CD1c-positive myeloid dendritic cell (primary cell): Measurements from ENCODE around the gene GGPS1.
"Not testable (repeated sequence)": the region's sequence is repeated elsewhere in the genome, so short reads cannot be mapped to it uniquely, and the experiment has no call there.

Experiments used
- DNase-seq: peaks from one replicate; pipeline ENCODE4 v3.0.0-alpha.2; 2016; ENCODE audit errors: extremely low spot score

Gene GGPS1

GRCh38 chr1:235339746-235340145, 11.4 kb downstream of the GGPS1 start:
- no peak for DNase-seq

GRCh38 chr1:235341334-235341733, 13.0 kb downstream of the GGPS1 start:
- no peak for DNase-seq

GRCh38 chr1:235342039-235342438, 13.7 kb downstream of the GGPS1 start:
- DNase-seq, result no peak

- DNase-seq, result no peak
Observed at GRCh38 chr1:235342471-235342870, 14.1 kb downstream of the GGPS1 start.

GRCh38 chr1:235343726-235344125, 15.4 kb downstream of the GGPS1 start:
- DNase-seq, result no peak

GRCh38 chr1:235351441-235351840, 23.1 kb downstream of the GGPS1 start:
- DNase-seq, result no peak

- no peak for DNase-seq
Observed at GRCh38 chr1:235351898-235352297, 23.5 kb downstream of the GGPS1 start.

GRCh38 chr1:235357485-235358373, 29.4 kb downstream of the GGPS1 start:
- DNase-seq, result no peak

- no peak for DNase-seq
Observed at GRCh38 chr1:235358899-235359298, 30.5 kb downstream of the GGPS1 start.

GRCh38 chr1:235364189-235364588, 35.8 kb downstream of the GGPS1 start:
- not testable (repeated sequence) for DNase-seq

GRCh38 chr1:235366286-235366685, 37.9 kb downstream of the GGPS1 start:
- DNase-seq, result no peak

GRCh38 chr1:235367000-235367908, 38.9 kb downstream of the GGPS1 start, which contains the start of gene TBCE:
Gene TBCE, plus strand, starts transcription at chr1:235367427. Its CDS starts 12,623 bp downstream, at chr1:235380050.
- DNase-seq, result peak; percentile 96

- DNase-seq, result no peak
Observed at GRCh38 chr1:235368428-235368827, 40.1 kb downstream of the GGPS1 start.

GRCh38 chr1:235369802-235370201, 41.4 kb downstream of the GGPS1 start:
- no peak for DNase-seq

GRCh38 chr1:235375919-235376605, 47.7 kb downstream of the GGPS1 start:
- DNase-seq, result no peak

- not testable (repeated sequence) for DNase-seq
Observed at GRCh38 chr1:235378134-235378735, 49.9 kb downstream of the GGPS1 start.

- DNase-seq, result not testable (repeated sequence)
Observed at GRCh38 chr1:235381955-235382739, 53.8 kb downstream of the GGPS1 start.

GRCh38 chr1:235385633-235386032, 57.3 kb downstream of the GGPS1 start:
- DNase-seq, result not testable (repeated sequence)

GRCh38 chr1:235391874-235392273, 63.5 kb downstream of the GGPS1 start:
- DNase-seq, result no peak
